Fibroblast of pulmonary artery (primary cell): ENCODE data around the gene MAP3K19.
A peak's percentile ranks its signal among the peaks of the same experiment; 100 is the strongest.

ENCODE experiments used
- DNase-seq: peaks from one replicate; pipeline ENCODE4 v3.0.0-alpha.2; 2010; ENCODE audit warnings: low read depth
- H3K4me3 ChIP-seq: replicated peaks from 2 replicates; pipeline ENCODE4 v1.5.1; 2011; ENCODE audit warnings: low read depth, mild to moderate bottlenecking, control low read depth, low read length, moderate library complexity
- TF ChIP-seq, protein P1 (sequence below): IDR thresholded peaks from 2 replicates; pipeline ENCODE4 v1.5.1; 2011; ENCODE audit warnings: mild to moderate bottlenecking, control low read depth, low read length, inconsistent platforms; ENCODE audit errors: missing control alignments

The MAP3K19 gene, protein sequence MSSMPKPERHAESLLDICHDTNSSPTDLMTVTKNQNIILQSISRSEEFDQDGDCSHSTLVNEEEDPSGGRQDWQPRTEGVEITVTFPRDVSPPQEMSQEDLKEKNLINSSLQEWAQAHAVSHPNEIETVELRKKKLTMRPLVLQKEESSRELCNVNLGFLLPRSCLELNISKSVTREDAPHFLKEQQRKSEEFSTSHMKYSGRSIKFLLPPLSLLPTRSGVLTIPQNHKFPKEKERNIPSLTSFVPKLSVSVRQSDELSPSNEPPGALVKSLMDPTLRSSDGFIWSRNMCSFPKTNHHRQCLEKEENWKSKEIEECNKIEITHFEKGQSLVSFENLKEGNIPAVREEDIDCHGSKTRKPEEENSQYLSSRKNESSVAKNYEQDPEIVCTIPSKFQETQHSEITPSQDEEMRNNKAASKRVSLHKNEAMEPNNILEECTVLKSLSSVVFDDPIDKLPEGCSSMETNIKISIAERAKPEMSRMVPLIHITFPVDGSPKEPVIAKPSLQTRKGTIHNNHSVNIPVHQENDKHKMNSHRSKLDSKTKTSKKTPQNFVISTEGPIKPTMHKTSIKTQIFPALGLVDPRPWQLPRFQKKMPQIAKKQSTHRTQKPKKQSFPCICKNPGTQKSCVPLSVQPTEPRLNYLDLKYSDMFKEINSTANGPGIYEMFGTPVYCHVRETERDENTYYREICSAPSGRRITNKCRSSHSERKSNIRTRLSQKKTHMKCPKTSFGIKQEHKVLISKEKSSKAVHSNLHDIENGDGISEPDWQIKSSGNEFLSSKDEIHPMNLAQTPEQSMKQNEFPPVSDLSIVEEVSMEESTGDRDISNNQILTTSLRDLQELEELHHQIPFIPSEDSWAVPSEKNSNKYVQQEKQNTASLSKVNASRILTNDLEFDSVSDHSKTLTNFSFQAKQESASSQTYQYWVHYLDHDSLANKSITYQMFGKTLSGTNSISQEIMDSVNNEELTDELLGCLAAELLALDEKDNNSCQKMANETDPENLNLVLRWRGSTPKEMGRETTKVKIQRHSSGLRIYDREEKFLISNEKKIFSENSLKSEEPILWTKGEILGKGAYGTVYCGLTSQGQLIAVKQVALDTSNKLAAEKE (N-terminal part only)

GRCh38 chr2:135047300-135047699, at the start of gene MAP3K19:
MAP3K19 (minus strand) TSS chr2:135047447; CDS start chr2:135024647, 22,800 bp downstream.
- no peak within 1 kb of the TSS for H3K4me3 ChIP-seq
- peak; percentile 4 for DNase-seq

DNA sequence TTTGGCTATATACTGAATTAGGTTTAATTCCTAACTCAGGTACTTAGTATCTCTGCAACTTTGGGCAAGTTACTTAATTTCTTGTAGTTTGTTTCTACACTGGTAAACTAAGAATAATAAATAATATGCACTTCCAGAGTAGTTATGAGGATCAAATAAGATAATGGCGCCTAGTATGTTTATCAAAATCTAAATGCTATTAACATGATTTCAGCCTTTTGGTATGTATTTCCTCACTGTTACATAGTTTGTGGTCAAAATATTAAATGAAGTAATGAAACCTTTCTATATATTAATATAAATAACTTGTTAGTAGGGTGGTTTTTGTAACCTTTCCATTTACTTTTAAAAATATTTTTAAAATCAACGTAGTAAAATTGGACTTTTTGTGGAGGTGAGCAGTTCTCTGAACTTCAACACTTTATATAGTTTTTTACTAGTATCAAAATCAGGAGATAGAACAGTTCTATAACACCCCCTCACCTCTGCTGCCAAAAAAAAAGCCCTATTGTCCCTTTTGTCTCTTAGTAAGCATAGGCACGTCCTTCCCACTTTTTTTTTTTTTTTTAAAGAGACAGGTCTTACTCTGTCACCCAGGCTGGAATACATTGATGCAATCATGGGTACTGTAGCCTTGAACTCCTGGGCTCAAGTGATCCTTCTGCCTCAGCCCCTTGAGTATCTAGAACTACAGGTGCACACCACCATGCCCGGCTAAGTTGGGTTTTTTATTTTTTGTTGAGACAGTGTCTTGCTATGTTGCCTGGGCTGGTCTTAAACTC, 49.6 kb upstream of the MAP3K19 start:
- TF ChIP-seq, protein P1, sequence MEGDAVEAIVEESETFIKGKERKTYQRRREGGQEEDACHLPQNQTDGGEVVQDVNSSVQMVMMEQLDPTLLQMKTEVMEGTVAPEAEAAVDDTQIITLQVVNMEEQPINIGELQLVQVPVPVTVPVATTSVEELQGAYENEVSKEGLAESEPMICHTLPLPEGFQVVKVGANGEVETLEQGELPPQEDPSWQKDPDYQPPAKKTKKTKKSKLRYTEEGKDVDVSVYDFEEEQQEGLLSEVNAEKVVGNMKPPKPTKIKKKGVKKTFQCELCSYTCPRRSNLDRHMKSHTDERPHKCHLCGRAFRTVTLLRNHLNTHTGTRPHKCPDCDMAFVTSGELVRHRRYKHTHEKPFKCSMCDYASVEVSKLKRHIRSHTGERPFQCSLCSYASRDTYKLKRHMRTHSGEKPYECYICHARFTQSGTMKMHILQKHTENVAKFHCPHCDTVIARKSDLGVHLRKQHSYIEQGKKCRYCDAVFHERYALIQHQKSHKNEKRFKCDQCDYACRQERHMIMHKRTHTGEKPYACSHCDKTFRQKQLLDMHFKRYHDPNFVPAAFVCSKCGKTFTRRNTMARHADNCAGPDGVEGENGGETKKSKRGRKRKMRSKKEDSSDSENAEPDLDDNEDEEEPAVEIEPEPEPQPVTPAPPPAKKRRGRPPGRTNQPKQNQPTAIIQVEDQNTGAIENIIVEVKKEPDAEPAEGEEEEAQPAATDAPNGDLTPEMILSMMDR: no peak
- H3K4me3 ChIP-seq: no peak overlapping the region
- peak; percentile 39 for DNase-seq

More at GRCh38 chr2:135047300-135047699, at the start of gene MAP3K19:
- TF ChIP-seq, protein P1: no peak

GRCh38 chr2:135095591-135095990, 48.3 kb upstream of the MAP3K19 start:
- no peak overlapping the region for H3K4me3 ChIP-seq
- TF ChIP-seq, protein P1: no peak
- no peak for DNase-seq

- no peak for DNase-seq
- H3K4me3 ChIP-seq: no peak overlapping the region
- TF ChIP-seq, protein P1: no peak
Measured at GRCh38 chr2:135094508-135094907, 47.3 kb upstream of the MAP3K19 start.

- DNase-seq: no peak
- TF ChIP-seq, protein P1: no peak
- no peak overlapping the region for H3K4me3 ChIP-seq
Measured at GRCh38 chr2:135093670-135094330, 46.6 kb upstream of the MAP3K19 start.

DNA sequence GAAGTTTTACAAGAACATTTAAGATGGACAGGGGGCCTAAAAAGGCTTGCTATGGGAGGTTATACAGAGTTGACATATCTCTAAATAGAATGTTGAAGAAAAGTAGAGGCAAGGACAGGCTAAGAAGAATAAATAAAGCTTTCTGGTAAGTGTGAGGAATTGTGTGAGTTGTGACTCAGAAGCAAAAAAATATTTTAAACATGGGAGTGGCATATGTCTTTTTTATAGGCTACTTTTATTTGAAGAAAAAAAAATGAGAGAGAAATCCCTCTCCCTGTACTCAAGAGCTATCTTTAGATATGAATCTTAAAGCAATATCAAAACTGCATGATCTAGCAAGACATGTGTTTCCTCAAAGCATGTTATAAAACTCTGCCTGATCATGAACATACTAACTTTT, 45.9 kb upstream of the MAP3K19 start:
- TF ChIP-seq, protein P1: no peak
- H3K4me3 ChIP-seq: no peak overlapping the region
- DNase-seq: no peak
